GM19023 (cell line): ENCODE results near the gene SSH2.

ENCODE experiments used
- ATAC-seq: cut with Tn5 transposase; IDR thresholded peaks from one replicate; pipeline ENCODE4 v1.9.1; 2021; ENCODE audit warnings: mild to moderate bottlenecking, moderate library complexity; ENCODE audit not compliant: unreplicated experiment

Gene SSH2

DNA sequence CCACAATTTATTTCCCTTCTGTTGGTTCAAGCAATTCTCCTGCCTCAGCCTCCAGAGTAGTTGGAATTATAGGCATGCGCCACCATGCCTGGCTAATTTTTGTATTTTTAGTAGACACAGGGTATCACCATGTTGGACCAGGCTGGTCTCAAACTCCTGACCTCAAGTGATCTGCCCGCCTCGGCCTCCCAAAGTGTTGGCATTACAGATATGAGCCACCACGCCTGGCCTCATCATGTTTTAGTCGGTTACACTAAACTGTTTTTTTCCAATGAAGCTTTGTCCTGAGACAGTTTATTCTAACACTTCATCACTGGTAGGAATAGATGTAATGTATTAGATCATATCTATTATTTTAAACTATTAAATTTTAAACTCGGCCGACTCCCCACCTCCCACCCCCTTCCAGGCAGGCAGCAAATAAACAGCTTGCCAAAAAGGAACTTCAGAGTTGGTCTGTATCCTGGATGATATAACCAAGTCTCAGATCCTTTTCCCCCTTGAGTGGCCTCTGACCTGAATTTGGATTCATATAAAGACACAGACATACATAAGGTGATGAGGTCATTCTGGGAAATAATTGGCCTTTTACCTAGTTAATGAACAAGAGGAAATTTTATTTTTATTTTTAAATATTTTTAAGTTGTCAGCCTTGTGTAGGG, 288.9 kb downstream of the SSH2 start:
- no peak for ATAC-seq

DNA sequence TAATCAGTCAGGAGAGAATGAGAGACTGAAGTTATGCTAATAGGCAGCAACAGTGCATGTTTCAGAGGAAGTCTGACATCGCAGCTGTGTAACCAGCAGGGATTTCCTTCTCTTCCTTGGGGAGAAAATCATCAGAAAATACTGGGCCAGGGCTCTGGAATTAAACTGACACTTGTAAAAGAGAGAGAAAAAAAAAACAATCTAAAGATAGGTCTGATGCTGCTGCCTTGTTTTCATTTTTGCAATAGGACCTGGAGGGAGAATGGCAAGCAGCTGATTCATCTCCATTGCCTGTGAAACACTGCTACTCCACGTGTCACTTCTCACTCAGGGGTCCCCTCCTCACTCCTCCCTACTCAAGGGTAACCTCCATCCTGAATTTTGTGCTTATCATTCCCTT, 289.6 kb downstream of the SSH2 start:
- ATAC-seq: no peak

DNA sequence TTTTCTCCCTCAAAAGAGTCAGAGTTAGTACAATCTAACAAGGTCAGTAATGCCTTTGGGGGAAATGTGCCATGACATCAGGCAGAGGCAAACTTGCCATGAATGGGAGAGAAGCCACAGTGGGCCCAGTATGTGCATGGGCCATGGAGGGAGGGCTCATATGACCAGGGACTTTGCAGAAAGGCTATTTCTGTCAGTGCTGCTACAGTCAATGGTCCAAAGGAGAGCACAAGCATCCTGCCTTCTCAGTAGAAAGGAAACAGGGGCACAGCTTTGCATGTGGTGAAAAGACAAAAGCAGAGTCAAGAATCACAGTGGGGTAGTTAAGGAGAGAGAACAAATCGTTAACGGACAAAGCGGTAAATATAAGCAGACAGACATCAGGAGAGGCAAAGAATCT, 296.1 kb downstream of the SSH2 start:
- no peak for ATAC-seq

DNA sequence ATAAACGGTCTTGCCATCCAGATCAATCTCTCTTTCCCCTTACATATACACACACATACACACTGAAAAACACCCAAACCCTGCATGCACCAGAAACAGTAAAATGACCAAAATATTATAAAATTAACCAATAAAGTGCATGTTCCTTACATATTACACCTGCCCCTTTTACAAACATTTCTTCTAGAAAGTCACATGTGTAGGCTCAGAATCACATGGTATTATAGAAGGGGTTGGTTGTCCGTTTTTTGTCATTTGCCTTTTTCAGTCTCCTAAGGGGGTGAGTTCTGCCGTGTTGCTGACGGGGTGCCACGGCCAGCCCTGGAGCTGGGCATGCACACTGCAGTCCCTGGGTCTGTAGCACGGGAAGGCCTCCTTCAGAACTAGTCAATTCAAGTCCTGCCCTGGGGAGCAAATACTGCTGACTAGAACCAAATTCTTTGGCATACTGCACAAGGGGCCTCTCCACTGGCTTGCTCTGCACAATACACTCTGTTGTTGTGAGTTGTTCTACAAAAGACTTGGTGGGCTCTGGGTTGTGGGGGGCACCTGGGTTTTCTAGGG, 299.3 kb downstream of the SSH2 start:
- ATAC-seq: no peak

DNA sequence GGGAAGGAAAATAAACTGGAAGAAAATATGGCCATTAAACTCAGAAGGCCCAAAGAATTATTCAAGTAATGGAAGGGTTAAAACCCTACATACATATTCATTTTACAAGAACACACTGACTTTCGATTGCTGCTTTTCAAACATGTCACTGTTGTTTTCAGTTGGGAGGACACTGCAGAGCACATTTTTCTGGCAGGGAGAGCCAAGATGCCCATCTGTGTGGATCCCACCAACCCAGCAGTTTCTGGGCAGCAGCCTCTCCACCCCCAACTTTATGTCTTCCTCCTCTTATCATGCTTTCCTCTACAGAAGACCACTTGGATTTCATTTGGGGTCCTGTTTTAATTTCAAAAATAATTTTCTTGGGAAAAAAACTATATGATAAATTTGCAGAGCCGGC, 300.2 kb downstream of the SSH2 start:
- ATAC-seq: no peak

DNA sequence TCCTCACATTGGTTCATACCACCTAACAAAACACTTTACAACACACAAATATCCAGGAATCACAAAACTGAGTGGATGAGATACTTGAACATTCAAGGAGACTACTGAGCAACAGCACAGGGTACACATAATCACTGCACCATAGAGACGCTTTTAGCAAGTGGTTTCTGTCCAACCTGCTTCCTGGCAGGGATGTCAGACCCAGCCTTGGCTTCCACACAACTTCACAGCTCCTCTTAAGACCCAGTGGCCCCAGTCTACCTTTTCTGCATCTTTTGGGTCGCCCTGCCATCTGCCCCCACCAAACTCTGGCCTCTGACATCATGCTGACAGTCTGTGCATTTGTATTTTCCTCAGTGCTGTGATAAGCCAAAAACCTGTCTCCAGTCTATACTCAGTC, 301.4 kb downstream of the SSH2 start:
- no peak for ATAC-seq

DNA sequence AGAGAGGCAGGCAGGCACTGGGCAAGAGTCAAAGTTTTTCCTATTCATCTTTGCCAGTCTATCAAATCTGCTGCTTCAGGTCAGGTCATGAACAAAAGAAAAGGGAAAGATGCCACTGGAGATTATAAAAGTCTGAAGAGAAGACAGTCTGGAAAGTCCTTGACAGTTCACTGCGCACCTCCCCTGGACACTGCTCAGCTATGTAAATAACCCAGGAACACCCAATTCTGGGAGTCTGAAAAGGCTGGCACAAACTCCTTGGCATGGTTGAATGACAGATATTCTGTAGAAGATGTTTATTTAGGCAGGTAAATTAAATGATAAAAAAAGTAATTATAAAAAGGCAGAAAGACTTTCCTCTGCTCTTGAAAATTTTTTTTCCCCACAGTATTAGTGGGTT, 302.1 kb downstream of the SSH2 start:
- ATAC-seq: no peak

DNA sequence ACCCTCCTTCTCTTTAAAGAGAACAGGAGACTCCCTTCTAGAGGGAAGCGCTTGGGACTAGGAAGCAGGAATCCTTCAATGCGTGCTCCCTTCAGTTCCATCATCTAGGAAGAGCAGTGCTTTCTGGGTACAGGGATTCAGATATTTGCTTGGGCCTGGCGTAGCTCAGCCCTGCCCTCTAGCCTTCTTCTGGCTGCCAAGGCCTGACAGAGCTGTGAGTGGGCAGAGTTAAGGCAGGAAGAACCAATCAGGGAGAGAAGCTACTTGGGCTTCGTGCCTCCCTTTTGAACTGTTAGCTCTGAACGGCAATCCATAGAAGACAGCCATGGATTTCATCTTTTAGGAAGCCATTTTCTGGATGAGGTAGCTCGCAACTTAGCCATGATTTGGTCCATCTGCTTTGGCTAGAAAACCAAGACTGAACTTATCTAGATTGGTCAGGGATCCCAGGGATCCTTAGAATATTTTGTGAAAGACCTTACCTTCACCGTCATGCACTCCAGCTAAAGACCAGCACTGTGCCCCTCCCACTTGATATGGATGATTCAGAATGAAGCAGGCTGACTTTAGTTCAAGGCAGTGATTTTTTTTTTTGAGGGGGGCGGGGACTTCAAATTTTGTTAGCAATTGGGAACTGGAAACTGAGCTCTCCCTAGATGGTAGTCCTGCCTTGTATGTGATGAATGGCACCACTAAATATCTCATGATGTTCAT, 304.8 kb downstream of the SSH2 start:
- ATAC-seq: no peak

DNA sequence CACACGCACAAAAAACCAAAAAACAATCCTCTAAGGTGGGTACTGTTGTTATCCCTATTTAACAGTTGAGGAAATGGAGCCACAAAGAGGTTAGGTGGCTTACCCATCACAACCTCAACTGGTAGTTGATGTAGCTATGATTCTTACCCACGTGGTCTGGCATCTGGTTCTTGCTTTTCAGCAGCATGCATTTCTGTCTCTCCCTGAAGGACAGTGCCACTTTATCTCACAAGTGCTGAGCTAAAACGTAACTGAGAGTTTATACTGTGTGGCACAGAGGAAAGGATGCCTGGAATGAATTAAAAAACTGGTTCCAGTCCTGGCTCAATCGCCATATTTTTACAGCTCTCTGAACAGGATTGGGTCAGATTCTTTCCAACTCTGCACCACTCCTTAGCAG, 305.4 kb downstream of the SSH2 start:
- no peak for ATAC-seq

DNA sequence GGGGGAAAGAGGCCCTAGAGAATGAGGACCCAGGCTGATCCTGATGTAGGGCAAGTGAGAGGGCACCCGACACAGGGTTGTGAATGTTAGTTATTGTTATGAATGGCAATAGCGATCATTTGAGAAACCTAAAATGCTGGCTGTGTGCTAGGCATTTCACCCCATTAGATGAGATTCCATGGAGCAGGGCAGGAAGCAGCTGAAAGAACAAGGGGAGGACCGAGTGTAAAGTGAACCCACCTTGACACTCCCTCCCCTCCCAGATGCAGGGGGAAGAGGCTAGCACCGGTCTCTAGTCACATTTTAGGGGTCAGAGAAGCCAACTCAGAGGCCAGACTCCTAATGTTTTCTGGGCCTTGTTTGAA, 306.8 kb downstream of the SSH2 start:
- ATAC-seq: no peak

DNA sequence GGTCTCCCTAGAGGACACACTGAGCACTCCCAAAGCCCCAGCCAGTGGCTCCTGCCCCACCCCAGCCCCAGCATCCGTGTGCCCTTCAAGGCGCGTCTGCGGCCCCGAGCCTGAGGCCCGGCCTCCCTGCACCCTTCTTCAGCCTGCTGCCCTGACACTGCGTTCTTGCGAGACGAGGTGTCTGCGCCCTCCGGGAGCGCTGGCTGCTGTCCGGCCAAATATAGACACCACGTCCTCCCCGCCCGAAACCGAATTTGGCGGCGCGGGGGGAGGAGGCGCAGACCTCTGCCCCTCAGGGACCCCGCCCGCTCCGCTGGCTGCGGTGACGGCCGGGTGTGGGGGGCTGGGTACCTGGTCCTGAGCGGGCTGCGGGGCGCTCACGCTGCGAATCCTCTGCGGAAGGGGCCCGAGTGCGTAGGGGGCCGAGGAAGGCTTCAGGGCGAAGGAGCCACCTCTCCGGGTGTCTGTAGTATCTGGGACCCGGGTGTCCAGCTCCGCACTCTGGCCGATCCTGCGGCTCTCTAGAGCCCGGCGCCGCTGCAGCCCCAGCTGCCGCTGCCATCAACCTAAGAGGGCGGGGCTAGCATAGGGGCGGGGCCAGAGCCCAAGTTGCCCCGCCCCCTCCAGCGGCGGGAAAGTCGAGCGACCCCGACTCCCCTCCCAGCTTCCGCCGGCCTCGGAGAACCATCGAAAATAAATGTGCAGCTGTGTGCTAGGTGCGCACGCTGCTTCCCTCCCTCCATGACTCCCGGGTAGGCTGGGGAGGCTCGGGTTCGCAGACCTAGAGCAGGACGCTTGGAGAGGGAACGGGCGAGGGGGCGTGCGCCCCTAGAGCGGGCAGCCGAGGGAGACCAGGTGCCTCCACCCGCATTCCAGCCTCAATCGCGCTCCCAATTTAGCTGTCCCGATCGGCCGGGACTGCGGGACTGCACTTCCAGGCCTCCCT, 307.4 kb downstream of the SSH2 start, which contains the start of gene CORO6:
TSS of gene CORO6 (minus strand) at position 576 of the 946 bp plus-strand sequence. CDS start 1,491 bp downstream, outside the sequence.
- peak; percentile 56 for ATAC-seq

DNA sequence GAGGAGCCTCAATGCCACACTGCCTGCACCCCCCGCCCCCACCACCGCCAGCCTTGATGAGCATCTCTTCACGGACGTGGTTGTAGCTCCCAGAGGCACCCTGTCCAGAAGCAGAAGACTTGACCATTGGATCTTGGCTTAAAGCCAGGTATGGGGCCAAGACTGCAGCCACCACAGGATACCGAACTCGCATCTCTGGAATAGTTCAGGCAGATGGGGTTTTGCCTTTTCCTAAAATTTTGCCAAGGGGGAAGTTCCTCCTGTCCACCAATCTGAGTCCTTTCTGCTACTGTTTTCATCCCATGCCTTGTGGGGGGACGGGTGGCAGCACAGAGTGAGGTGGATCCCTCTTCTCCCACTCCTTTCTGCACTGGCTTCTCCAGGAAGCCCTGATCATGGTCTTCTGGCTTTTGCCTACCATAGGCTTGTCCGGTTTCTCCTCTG, 308.3 kb downstream of the SSH2 start:
- ATAC-seq: no peak

DNA sequence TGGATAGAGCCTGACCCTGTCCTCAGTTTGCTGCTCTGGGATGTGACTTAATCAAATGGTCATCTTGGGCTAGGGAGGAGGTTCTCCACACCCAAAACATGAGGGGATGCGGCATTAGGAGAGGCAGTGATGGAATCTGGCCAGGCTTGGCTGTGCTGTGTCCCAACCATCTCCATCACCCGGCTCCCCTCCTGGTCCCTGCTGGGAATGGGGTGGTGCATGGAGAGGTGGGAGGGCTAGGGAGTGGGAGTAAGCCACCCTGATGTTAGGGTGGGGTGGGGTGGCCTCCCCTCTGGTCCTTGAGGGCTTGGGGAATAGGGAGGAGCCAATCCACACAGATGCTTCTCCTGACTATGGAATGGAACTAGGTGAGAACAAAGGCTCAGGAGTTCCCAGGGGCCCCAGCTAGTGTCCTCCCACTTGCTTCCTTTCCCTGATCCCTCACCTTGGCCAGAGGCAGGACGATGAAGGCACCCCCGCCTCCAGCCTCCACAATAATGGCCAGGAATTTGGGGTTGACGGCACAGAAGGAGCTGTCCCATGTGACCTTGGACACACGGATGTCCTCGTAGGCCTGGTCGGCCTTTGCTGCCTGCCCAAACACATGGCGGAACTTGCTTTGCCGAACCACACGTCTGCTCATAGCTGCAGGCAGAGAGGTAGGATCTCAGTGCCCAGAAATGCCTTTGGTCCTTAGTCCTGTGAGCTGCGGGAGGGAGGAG, 309.1 kb downstream of the SSH2 start:
- no peak for ATAC-seq

DNA sequence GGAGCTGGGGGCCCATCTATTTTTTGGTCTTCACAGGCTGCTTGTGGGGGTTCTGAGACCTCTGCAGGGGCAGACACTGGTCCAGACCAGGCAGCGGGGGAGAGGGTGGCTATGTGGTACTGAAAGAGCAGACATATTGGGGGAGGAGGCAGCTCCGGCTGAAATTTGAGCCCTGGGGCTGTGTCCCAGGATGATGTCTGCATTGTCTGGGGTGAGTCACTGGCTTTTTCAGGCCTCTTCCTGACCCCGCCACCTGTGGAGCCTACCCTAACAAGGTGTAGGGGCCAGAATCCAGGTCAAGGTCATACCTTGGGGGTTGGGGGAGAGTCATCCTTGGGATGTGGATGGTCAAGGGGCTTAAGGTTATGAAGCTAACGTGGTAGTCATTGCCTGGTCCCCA, 309.8 kb downstream of the SSH2 start:
- ATAC-seq: no peak

DNA sequence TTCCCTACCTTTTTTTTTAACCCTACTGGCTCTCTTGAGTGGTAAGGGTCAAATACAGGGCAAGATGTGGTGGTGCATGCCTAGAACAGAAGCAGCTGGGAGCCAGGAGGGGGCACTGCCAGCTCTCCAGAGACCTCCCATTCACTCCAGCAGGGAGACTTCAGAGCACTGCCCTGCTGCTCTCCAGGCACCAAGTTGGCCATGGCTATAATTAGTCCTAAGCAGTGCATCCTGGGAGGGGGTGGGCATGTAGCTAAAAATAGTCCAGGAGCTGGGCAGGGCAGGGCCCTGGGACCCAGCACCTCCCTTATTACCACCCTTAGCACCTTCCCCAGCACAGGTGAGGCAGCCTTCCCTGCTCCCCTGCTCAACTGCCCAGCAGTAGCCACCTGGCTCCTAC, 310.8 kb downstream of the SSH2 start:
- no peak for ATAC-seq

DNA sequence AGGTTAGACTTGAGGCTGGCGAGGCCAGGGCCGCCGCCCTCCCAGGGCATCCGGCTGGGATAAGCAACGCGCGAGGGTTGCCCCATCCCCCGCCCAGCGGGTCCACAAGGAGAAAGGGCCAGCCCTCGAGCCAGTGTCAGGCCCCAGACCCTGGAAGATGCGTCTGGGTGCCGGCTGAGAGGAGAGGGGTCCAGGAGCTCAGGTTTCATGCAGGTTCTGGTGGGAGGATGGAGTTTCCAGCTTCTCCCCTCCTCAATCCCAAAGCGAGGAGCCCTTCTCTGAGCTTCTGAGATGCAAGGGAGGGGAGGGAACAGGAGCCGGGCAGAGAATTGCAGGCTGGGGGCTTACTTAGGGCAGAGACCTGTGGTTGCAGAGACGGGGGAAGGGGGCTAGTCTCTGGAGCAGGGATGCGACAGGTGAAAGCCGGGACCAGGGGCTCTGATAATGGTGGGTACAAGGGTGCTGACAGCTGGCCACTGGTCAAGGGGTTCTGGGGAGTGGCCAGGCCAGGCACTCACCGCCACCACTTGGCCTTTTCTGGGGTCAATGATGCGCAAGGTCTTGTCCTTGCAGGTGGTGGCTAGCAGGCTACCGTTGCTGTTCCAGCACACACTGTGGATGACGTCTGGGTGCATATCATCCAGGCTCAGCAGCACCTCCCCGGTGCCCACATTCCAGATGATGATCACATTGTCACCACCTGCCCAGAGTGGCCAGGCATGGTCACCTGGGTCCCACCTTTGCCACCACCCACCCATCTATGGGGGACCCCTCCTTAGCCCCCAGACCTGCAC, 311.6 kb downstream of the SSH2 start:
- ATAC-seq: no peak

DNA sequence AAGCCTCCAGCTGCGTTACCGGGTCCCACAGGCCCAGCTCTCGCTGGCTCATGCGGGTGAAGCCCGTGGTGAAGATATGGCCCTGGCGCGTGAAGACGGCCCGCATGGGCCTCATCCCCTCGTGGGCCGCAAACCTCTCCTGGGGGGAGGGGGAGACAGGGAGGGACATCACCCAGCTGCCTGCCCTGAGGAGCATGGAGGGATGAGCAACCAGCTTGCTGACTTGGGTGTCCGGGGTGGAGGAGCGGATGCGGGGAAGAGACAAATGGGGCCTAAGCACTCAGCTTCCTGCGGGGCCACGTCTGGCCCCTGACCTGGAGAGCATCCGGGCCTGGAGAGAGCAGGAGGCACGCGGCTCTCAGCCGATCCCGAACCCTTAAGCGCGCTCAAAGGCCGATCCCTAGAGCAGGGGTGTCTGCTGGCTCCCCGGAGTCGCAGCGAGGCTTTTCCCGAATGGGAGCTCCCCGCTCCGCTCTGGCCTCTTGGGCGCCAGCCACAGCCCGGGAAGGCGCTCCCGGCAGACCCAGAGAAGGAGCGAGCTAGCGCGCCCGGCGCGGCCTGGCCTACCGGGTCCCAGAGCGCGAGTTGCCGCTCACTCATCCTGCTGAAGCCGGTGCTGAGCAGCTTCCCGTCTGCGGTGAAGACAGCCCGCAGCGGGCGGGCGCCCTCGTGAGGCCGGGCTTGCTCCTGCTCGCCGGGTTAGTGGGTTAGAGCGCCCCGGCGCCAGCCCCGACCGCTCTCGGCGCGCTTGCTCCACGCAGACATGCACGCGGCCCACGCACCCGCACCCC, 312.4 kb downstream of the SSH2 start:
- peak; percentile 1 for ATAC-seq

DNA sequence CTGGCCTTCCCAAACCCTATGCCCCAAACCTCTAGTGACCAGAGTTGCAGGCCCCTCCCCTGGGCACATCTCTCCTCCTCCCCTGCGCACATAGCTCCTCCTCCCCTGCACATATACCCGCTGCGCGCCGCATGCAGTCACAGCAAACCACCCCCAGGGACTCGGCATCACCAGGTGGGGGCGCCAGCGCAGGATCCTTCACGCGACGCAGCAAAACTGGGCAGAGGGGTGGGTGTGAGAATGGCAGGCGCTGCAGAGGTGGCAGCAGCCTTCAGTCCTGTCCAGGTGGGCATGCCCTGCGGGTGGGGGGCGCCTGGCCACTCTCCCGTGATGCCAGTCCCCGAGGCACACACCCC, 312.9 kb downstream of the SSH2 start:
- peak; percentile 47 for ATAC-seq
